Activated CD4-positive, alpha-beta T cell treated with anti-CD3 and anti-CD28 coated beads for 24 hours (primary cell): ENCODE results near the gene FYB2.

Experiments used
- DNase-seq, 2 donors: peaks; one replicate each; pipeline ENCODE4 v3.0.0-alpha.2; 2020; ENCODE audit warnings: low read depth in 2 of 2

Gene FYB2

GRCh38 chr1:56833088-56833487 is 13.9 kb upstream of the FYB2 start:
- DNase-seq = no peak

DNA sequence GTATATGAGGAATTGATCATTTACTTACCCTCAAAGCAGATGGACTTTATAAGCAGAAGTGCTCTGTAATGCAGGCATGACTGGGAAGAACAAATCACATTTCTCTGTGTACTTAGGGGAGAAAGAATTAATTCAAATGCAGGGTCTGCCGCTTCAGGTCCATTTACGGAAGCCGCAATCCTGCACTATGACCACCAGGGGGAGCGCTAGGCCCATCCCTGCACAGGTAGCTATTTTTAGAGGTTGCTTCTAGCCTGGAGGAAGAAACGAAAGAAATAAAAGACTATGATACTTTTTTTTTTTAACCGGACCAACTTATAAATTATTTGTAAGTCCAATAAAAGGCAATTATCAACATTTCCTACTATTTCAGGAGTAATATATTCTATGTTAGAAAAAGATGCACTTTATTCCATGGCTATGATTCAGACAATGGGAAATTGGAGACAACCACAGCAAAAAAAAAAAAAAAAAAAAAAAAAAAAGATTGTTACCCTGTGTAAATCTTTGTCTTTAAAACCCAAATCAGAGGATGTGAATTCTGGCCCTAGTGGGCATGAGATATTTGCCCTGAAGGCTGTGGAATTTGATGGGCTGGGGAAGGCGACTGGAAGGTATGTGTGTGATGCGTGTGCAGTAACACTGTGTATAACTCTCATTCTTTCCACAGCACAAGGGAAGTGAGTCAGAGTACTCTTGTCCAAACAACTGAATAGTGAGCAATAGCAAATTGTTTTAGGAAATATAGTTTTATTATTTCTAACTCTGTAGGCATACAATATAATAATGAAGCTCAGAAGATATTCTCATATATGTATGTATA is 12.9 kb upstream of the FYB2 start:
- peak; percentile 48 to 50 for DNase-seq

- DNase-seq = no peak
These were observed 10.8 kb upstream of the FYB2 start for GRCh38 chr1:56830052-56830451.

DNA sequence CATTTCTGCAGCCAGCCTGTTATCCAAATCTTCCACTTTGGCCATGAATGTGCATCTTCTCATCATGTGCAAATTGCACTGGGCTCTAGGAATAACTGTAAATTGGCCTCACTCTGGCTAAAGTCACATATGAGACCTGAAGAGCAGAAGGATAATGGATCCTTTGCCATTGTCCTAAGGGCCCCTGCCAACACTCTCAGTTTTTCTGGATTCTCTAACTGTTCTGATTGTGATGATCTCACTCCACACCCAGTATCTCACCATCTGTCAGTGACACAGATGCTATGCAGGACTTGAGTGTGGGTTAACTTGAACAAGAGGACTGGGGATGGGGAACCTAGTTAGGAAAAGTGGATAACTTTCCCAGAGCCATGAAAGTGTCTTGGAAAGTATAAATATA is 8.5 kb upstream of the FYB2 start:
- DNase-seq = no peak

GRCh38 chr1:56825436-56825835 is 6.2 kb upstream of the FYB2 start:
- no peak for DNase-seq

DNA sequence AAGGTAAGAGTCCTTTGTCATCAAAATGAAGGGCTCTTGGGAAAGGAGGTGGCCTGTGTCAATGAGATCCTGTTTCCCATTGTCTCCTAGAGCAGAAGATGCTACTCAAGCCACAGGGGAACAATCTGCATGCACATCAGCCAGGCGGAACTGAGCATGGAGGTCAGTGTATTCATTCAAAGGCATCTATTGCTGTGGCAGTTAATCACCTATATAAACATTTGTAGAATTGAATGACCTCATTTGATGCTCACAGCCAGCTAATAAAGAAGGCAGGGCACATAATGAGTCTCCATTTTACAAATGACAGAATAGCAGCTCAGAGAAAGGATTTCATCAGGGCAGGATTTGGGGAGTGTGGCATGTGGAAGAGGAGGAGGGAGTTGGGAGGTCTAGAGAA is 5.7 kb upstream of the FYB2 start:
- no peak for DNase-seq

GRCh38 chr1:56824271-56824670 is 5.1 kb upstream of the FYB2 start:
- DNase-seq = no peak

- DNase-seq = no peak
These were observed 2.2 kb upstream of the FYB2 start for GRCh38 chr1:56821462-56821797.

DNA sequence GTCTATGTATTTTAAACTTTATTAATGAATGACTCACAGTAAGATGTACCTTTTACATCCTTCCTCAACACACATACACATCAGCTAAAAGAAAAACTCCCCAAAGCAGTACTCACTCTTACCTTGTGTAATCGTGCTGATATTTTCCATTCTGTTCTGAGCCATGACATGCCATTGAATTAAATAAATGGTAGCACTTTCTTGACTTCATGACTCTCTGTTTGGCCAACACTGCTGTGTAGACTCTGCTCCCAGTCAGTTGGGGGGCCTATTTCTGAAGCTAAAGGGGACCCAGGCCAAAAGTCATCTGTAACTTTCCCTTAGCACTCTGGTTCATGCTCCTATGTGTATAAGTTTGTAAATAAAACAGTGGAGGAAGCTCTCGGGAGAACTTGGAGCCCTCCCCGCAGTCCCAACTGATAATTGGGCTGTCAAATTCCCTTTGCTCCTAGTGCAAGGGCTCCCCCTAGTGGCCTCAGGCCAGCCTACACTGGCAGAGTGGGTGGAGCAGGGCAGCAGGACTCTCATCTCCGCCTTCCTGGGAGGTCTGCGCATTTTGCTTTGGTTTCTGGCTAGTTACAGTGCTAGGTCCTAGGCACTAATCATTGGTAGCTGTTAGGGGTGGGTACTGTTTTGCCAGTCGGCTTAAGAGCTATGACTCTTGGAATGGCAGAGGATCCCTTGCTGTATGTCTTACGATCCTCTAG is 1.7 kb upstream of the FYB2 start:
- peak; percentile 50 to 73 for DNase-seq

DNA sequence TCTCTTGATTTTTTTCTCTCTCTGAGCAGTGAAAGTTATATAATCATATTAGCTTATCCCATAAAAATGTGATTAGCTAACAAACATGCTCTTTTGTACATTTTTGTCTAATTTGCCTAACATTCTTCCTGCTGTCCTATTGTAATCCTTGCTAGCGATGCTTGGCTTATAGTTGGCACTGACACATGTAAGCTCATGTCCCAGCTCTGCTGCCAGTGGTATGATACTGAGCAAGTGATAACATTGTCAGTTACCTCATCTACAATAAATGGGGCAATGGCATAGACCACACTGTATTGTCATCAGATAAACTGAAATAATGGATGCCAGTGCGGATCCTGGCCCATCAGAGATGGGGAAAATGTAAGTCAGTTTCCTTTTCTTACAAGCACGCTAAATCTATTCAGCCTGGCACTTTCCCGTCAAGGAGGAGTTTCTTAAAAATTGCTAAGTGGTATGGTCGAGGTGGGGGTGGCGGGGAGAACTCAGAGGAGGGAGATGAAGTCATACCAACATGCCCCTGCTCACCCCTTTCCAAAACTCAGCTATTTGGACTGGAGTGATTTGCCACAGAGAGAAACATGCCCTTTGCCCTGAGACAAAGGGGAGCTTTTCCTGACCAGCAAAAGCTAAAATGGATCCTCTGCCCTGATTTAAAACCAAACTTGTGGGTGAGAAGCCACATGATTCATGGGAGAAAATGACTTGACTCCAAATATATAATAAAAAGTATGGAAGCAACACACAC is 1.3 kb downstream of the FYB2 start:
- no peak for DNase-seq

DNA sequence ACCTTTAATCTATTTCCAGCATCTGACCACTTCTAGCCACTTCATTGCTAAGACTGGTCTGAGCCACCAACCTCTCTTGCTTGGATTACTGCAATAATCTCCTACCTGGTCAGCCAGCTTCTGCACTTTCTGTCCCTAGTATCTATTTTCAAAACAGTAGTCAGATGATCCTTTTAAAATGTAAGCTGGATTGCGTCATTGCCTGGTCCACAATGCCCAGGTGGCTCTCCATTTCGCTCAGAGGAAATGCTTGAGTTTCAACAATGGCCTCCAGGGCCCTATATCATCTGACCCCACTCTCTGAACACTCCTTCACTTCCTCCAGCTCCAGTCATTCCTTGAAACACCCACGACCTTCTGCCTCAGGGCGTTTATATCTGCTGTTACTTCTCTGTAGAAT is 2.3 kb downstream of the FYB2 start:
- DNase-seq = no peak

- DNase-seq = no peak
These were observed 2.9 kb downstream of the FYB2 start for GRCh38 chr1:56816264-56816663.

DNA sequence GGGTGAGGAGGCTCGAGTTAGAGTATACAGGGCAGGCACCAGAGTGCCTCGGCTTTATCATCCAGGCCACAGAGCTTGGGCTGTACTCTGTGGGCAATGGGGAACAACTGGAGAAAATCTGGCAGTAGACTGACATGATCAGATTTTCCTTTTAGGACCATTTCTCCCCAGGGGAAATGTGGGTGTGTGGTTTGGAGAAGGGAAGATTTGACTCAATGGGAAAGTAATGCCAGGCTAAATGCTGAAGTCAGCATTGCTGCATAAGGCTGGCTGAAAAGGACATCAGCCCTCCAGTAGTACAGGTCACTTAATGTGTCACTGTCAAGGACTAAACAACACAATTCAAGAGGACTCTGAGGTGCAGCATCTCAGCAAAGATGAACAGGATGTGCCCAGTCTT is 5.0 kb downstream of the FYB2 start:
- no peak for DNase-seq

GRCh38 chr1:56811331-56811730 is 7.9 kb downstream of the FYB2 start:
- DNase-seq = no peak

DNA sequence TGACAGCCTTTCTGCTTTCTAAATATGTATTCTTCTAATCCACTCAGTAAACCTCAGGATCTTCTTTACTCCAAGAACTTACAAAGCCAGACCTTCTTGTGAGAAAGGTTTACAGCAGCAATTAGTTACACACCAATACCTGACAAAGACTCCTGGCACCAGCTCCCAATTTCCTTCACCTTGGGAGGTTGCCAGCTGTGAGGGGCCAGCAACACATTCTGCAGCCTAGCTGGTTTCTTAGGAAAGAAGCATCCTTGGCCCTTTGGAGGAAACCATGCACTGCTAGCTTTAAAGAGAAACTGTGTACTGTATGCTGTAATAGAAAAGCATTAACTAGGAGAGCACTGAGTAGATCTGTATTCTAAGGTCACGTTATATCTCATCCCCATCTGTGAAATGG is 10.8 kb downstream of the FYB2 start:
- no peak for DNase-seq

DNA sequence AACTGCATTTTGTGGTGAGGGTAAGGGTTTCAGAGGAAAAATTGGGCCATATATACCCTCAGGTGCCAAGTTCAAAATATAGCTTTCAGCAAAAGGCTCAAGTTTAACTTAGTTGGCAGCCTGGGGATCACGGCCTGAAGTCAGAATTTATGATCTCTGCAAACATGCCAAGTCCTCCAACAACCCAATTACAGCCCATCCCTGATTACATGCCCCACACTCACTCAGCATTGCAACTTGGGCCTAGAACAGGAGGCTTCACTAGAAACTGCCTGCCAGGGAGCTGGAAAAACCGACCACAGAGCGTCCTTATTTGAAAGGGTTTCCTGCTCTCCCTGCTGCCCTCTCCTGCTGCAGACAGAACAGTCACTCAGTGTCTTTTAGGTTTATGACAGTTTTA is 12.4 kb downstream of the FYB2 start:
- DNase-seq = no peak

GRCh38 chr1:56803561-56804156 is 15.5 kb downstream of the FYB2 start:
- DNase-seq = no peak

DNA sequence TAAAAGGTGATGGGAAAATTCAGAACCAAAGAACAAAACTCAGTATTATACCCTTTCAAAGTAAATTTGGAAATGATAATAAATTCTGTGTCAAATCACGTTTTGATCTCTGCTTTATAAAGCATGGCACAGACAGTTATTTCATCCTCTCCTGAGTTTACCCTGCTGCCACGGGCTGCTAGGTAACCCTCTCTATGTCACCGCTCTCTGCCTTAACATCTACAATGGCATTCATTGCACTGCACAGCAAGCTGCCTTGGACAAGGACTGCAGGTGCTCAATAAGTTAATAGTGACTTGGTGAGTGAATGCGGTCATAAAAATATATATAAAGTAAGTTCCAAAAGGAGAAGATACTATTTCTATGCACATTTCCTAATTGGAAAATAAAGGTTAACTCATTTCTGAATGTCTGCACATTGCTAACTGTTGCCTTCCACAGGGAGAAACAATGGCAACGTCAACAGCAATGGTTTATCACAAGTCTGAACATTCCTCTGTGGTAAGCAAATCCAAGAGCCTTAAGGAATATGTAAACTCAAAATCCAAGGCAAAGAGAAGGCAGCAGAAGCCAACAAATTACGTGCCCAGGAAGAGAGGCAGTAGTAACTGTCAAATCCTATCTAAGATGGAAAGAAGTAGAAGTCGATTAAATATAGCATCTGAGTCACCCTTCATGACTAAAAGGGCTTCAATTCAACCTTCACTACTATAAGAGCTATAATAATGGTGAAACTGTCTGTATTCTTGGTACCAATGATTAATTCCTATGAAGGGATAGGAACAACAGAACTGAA is 19.4 kb downstream of the FYB2 start:
- DNase-seq = no peak

GRCh38 chr1:56798053-56798471 is 21.1 kb downstream of the FYB2 start:
- no peak for DNase-seq

- DNase-seq = no peak
These were observed 22.0 kb downstream of the FYB2 start for GRCh38 chr1:56797065-56797685.

GRCh38 chr1:56795870-56796269 is 23.3 kb downstream of the FYB2 start:
- no peak for DNase-seq
